ENCODE results near the gene RTN4RL1. TPM values are rescaled to one million over a fixed set of nuclear protein-coding genes. Genes with fewer than 3 reads are reported as not detected.

RTN4RL1 gene
- total RNA-seq, 2 donors from 2014 or later: 5.4 to 8.0 TPM

GRCh38 chr17:2022647-2023240 lies 2.4 kb downstream of the RTN4RL1 start:
- Histone ChIP-seq H3K36me3 (no peaks in the 10 kb centered on the region), H3K27ac (no peak overlapping the region), H3K27me3 (replicated peaks; ENCODE audit: insufficient read depth) (no peaks in the 10 kb centered on the region), H3K4me1 (ENCODE audit: control insufficient read depth in 1 of 2, low read depth in 2 of 2) (peaks cover 3 to 35% of the 10 kb centered on the region in 2 donors), H3K9me3 (no peaks in the 10 kb centered on the region), H3K4me3 (no peak overlapping the region)
- DNase-seq (ENCODE audit: low spot score) (no peak), ATAC-seq (ENCODE audit: insufficient number of reproducible peaks, low FRiP score, low read depth) (no peak)
- TF ChIP-seq, protein P1, sequence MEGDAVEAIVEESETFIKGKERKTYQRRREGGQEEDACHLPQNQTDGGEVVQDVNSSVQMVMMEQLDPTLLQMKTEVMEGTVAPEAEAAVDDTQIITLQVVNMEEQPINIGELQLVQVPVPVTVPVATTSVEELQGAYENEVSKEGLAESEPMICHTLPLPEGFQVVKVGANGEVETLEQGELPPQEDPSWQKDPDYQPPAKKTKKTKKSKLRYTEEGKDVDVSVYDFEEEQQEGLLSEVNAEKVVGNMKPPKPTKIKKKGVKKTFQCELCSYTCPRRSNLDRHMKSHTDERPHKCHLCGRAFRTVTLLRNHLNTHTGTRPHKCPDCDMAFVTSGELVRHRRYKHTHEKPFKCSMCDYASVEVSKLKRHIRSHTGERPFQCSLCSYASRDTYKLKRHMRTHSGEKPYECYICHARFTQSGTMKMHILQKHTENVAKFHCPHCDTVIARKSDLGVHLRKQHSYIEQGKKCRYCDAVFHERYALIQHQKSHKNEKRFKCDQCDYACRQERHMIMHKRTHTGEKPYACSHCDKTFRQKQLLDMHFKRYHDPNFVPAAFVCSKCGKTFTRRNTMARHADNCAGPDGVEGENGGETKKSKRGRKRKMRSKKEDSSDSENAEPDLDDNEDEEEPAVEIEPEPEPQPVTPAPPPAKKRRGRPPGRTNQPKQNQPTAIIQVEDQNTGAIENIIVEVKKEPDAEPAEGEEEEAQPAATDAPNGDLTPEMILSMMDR (IDR thresholded peaks at IDR 0.05): no peak

- Histone ChIP-seq H3K27ac (no peak overlapping the region), H3K36me3 (no peaks in the 10 kb centered on the region), H3K4me1 (ENCODE audit: control insufficient read depth in 1 of 2, low read depth in 2 of 2) (peaks cover 3 to 24% of the 10 kb centered on the region in 2 donors), H3K4me3 (no peak overlapping the region), H3K9me3 (no peaks in the 10 kb centered on the region), H3K27me3 (replicated peaks; ENCODE audit: insufficient read depth) (no peaks in the 10 kb centered on the region)
- no peak for ATAC-seq (ENCODE audit: insufficient number of reproducible peaks, low FRiP score, low read depth)
- TF ChIP-seq, protein P1 (IDR thresholded peaks at IDR 0.05): no peak
- no peak for DNase-seq (ENCODE audit: low spot score)
These were observed 4.4 kb downstream of the RTN4RL1 start for GRCh38 chr17:2020721-2021120.

DNA sequence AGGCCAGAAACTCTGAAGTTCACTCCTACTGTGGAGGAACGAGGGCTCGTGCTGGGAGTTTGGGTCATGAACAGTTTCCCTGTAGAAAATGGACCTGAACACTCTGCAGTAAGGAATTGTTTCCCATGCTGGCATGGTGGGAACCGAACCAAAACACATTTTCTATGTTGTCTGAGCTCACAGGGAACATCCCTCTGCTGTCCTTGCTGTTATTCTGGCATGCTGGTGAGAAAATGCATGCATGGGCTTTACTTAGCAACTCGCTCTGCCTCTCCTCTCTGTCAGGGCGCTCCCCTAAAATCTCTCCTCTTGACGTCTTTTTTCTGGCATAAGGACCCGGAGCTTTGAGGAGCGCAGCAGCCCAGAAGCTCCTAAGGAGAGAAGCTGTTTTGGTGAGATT lies 5.4 kb downstream of the RTN4RL1 start:
- no peak overlapping the region for H3K27ac ChIP-seq
- H3K27me3 ChIP-seq (replicated peaks; ENCODE audit: insufficient read depth): no peaks in the 10 kb centered on the region
- DNase-seq (ENCODE audit: low spot score) (no peak), ATAC-seq (ENCODE audit: insufficient number of reproducible peaks, low FRiP score, low read depth) (no peak)
- no peaks in the 10 kb centered on the region for H3K9me3 ChIP-seq
- TF ChIP-seq, protein P1 (IDR thresholded peaks at IDR 0.05): no peak
- H3K4me3 ChIP-seq: no peak overlapping the region
- H3K36me3 ChIP-seq: no peaks in the 10 kb centered on the region
- peaks cover 9 to 24% of the 10 kb centered on the region in 2 donors for H3K4me1 ChIP-seq (ENCODE audit: control insufficient read depth in 1 of 2, low read depth in 2 of 2)

- no peak for DNase-seq (ENCODE audit: low spot score)
- no peak for ATAC-seq (ENCODE audit: insufficient number of reproducible peaks, low FRiP score, low read depth)
- H3K4me1 ChIP-seq (ENCODE audit: control insufficient read depth in 1 of 2, low read depth in 2 of 2): peaks cover 17 to 24% of the 10 kb centered on the region in 2 donors
- no peaks in the 10 kb centered on the region for H3K27me3 ChIP-seq (replicated peaks; ENCODE audit: insufficient read depth)
- H3K9me3 ChIP-seq: no peaks in the 10 kb centered on the region
- H3K27ac ChIP-seq: no peak overlapping the region
- no peaks in the 10 kb centered on the region for H3K36me3 ChIP-seq
- H3K4me3 ChIP-seq: no peak overlapping the region
- TF ChIP-seq, protein P1 (IDR thresholded peaks at IDR 0.05): no peak
These were observed 6.2 kb downstream of the RTN4RL1 start for GRCh38 chr17:2018716-2019510.

DNA sequence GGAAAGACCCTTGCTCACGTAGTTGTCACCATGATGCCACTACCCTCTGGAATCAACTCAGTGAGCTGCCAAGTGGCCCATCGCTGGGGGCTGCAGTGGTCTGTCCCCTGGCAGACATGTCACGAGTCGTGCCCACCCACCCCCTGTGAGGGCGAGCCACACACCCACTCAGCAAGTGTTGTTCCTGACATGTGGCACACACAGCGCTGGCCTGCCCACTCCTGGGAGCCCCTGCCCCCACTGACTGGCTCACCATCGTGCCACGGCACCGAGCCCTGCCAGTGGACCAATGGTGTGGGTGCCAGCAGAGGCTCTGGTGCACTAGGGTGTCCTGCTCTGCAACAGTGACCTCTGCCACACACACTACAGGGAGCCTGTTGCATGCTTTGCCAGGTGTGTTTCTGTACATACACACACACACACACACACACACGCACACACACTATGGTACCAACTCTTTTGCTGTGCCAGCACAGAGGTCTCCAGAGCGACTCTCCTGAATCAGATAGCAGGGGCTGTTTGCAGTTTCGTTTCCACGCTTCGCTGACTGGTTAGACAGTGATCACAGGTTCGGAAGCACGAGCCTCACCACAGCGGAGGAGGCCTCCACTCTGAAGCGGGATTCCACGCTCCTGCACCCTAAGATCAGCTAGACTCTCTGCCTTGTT lies 7.7 kb downstream of the RTN4RL1 start:
- ATAC-seq (ENCODE audit: insufficient number of reproducible peaks, low FRiP score, low read depth): no peak

More for the DNA sequence above, 7.7 kb downstream of the RTN4RL1 start:
- Histone ChIP-seq H3K27me3 (replicated peaks; ENCODE audit: insufficient read depth) (no peaks in the 10 kb centered on the region), H3K9me3 (no peaks in the 10 kb centered on the region), H3K4me1 (ENCODE audit: control insufficient read depth in 1 of 2, low read depth in 2 of 2) (peaks cover 23 to 35% of the 10 kb centered on the region in 2 donors), H3K36me3 (no peaks in the 10 kb centered on the region), H3K4me3 (no peak overlapping the region), H3K27ac (no peak overlapping the region)
- DNase-seq (ENCODE audit: low spot score): no peak
- TF ChIP-seq, protein P1 (IDR thresholded peaks at IDR 0.05): no peak
